Stimulated activated CD8-positive, alpha-beta memory T cell treated with anti-CD3 and anti-CD28 coated beads, Interleukin-15, amount 100 ng/mL, for 24 hours (primary cell): ENCODE measurements around the gene ZFP3.
"Not testable (repeated sequence)": the region's sequence is repeated elsewhere in the genome, so short reads cannot be mapped to it uniquely, and the experiment has no call there.

Experiments used
- DNase-seq: peaks from one replicate; pipeline ENCODE4 v3.0.0-alpha.2; 2020; ENCODE audit warnings: low read depth

Gene ZFP3

GRCh38 chr17:5138616-5139457 lies 60.6 kb downstream of the ZFP3 start:
- DNase-seq: no peak

GRCh38 chr17:5139458-5139732 lies 61.1 kb downstream of the ZFP3 start:
- no peak for DNase-seq

- DNase-seq: not testable (repeated sequence)
Observed at GRCh38 chr17:5142877-5143276, 64.6 kb downstream of the ZFP3 start.
